SK-N-MC (cell line): ENCODE measurements around the gene CD177.
"Not testable (repeated sequence)": the region's sequence is repeated elsewhere in the genome, so short reads cannot be mapped to it uniquely, and the experiment has no call there.

Source experiments
- DNase-seq: peaks from one replicate; pipeline ENCODE4 v3.0.0-alpha.2; 2011; ENCODE audit warnings: low read depth, low spot score
- H3K27ac ChIP-seq: fragments of 200-600 bp; sonication (generic); 2 replicates; pipeline ENCODE4 v1.5.1; 2016; ENCODE audit warnings: mixed run types
- H3K36me3 ChIP-seq: fragments of 200-600 bp; sonication (generic); 2 replicates; pipeline ENCODE4 v1.6.1; 2017; ENCODE audit warnings: antibody characterized with exemption, low read length, mixed read lengths; ENCODE audit not compliant: insufficient read depth
- H3K4me3 ChIP-seq: fragments of 200-600 bp; sonication (generic); 2 replicates; pipeline ENCODE4 v1.5.1; 2016
- H3K9ac ChIP-seq: fragments of 200-600 bp; sonication (generic); 2 replicates; pipeline ENCODE4 v1.8.0; 2017; ENCODE audit warnings: mixed run types, mixed read lengths; ENCODE audit not compliant: insufficient read length
- H3K9me3 ChIP-seq: fragments of 200-600 bp; sonication (generic); 2 replicates; pipeline ENCODE4 v1.6.1; 2017; ENCODE audit warnings: low read depth, mild to moderate bottlenecking, antibody characterized with exemption, low read length, moderate library complexity, mixed read lengths
- EZH2 ChIP-seq: fragments of 200-600 bp; sonication (generic); IDR thresholded peaks from one replicate; pipeline ENCODE4 v1.6.1; 2017; ENCODE audit warnings: antibody characterized with exemption
- FOXP2 ChIP-seq: optimal IDR thresholded peaks from 2 replicates; pipeline ENCODE3; 2011; ENCODE audit warnings: mild to moderate bottlenecking, moderate library complexity; ENCODE audit not compliant: insufficient read depth; ENCODE audit errors: extremely low read length, control extremely low read depth
- POLR2AphosphoS5 ChIP-seq: IDR thresholded peaks from 2 replicates; pipeline ENCODE4 v1.6.1; 2012; ENCODE audit warnings: mild to moderate bottlenecking, low read depth, low read length, borderline replicate concordance

CD177 gene

GRCh38 chr19:43349813-43350212 is 3.7 kb upstream of the CD177 start:
- not testable (repeated sequence) for H3K9ac ChIP-seq, DNase-seq, H3K9me3 ChIP-seq, H3K4me3 ChIP-seq, H3K36me3 ChIP-seq, H3K27ac ChIP-seq

GRCh38 chr19:43351998-43352746 is 1.3 kb upstream of the CD177 start:
- H3K36me3 ChIP-seq = no peaks in the 10 kb centered on the region
- H3K9me3 ChIP-seq = no peaks in the 10 kb centered on the region
- no peak overlapping the region for H3K4me3 ChIP-seq
- no peak overlapping the region for H3K27ac ChIP-seq
- no peak for DNase-seq
- TF ChIP-seq POLR2AphosphoS5 = no peak
- no peak for TF ChIP-seq FOXP2
- no peak for TF ChIP-seq EZH2
- no peak overlapping the region for H3K9ac ChIP-seq

- Histone ChIP-seq H3K9me3 (no peaks in the 10 kb centered on the region), H3K9ac (no peak overlapping the region), H3K36me3 (no peaks in the 10 kb centered on the region), H3K4me3 (no peak overlapping the region), H3K27ac (no peak overlapping the region)
- no peak for TF ChIP-seq POLR2AphosphoS5
- TF ChIP-seq FOXP2 = no peak
- TF ChIP-seq EZH2 = no peak
- DNase-seq = no peak
Measured at GRCh38 chr19:43354305-43354627, 780 bp downstream of the CD177 start.

DNA sequence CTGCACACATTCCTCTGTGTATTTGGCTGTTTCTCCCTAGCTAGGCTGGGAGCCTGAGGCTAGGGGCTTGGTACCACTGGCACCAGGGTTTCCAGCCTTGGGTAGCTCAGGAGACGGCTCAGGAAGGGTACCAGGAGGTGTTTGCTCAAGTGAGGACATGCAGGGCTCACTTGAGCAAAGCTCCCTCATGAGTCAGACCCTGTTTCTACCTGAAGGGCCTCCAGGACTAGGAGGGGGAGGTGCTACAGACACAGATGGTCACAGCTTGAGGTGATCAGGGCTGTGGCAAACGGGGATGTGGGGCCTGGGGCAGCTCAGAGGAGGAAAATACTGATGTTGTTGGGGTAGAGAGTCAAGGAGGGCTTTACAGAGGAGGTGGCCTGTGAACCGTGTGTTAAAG is 3.3 kb downstream of the CD177 start:
- H3K36me3 ChIP-seq, DNase-seq, H3K4me3 ChIP-seq, H3K27ac ChIP-seq, H3K9ac ChIP-seq, H3K9me3 ChIP-seq: not testable (repeated sequence)

DNA sequence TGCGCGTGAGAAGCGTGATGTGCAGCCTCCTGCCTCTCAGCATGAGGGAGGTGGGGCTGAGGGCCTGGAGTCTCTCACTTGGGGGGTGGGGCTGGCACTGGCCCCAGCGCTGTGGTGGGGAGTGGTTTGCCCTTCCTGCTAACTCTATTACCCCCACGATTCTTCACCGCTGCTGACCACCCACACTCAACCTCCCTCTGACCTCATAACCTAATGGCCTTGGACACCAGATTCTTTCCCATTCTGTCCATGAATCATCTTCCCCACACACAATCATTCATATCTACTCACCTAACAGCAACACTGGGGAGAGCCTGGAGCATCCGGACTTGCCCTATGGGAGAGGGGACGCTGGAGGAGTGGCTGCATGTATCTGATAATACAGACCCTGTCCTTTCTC is 8.7 kb downstream of the CD177 start:
- Histone ChIP-seq H3K36me3 (no peaks in the 10 kb centered on the region), H3K9ac (no peak overlapping the region), H3K9me3 (no peaks in the 10 kb centered on the region), H3K27ac (no peak overlapping the region), H3K4me3 (no peak overlapping the region)
- no peak for DNase-seq
- TF ChIP-seq EZH2 (no peak), POLR2AphosphoS5 (no peak), FOXP2 (no peak)

- H3K27ac ChIP-seq = no peak overlapping the region
- no peak overlapping the region for H3K4me3 ChIP-seq
- no peak for TF ChIP-seq FOXP2
- TF ChIP-seq EZH2 = no peak
- TF ChIP-seq POLR2AphosphoS5 = no peak
- no peak for DNase-seq
- H3K36me3 ChIP-seq = no peaks in the 10 kb centered on the region
- no peaks in the 10 kb centered on the region for H3K9me3 ChIP-seq
- H3K9ac ChIP-seq = no peak overlapping the region
Measured at GRCh38 chr19:43362745-43363144, 9.3 kb downstream of the CD177 start.

DNA sequence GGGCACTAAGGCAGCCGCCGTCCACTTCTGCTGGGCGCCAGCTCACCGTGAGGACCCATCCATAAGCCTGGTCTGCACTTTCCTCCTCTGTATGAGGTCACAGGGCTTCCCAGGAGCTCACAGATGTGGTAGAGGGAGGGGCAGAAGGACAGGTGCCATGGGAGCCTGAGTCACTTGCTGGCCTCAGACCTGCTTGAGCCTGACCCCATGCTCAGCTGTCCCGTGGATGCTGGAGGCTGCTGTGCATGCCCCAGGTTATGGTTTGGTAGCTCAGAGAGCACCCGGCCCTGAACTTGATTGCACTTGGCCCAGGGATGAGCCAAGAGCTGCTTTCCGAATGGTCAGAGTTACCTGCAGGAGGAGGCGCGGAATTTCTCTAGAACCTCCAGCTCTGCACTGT is 12.2 kb downstream of the CD177 start:
- not testable (repeated sequence) for H3K4me3 ChIP-seq, H3K27ac ChIP-seq, H3K9ac ChIP-seq, H3K36me3 ChIP-seq, DNase-seq, H3K9me3 ChIP-seq

DNA sequence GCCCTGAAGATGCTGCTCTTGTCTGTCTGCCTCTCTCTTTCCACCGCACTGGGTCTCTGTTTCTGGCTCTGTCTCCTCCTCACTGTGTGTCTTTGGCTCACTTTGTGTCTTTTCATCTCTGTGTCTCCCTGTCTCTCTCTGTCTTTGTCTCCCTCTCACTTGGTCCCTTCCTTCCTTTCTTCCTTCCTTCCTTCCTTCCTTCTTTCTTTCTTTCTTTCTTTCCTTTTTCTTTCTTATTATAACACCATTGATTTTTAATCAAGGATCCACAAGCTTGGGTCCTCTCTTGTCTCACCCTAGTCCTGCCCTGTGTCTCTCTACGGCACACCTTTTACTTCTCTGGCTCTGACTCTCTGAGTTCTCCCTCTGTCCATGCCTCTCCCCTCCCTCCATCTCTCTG is 14.3 kb downstream of the CD177 start:
- Histone ChIP-seq H3K9me3 (no peaks in the 10 kb centered on the region), H3K9ac (no peak overlapping the region), H3K27ac (no peak overlapping the region), H3K4me3 (no peak overlapping the region), H3K36me3 (no peaks in the 10 kb centered on the region)
- TF ChIP-seq EZH2 (no peak), POLR2AphosphoS5 (no peak), FOXP2 (no peak)
- no peak for DNase-seq

DNA sequence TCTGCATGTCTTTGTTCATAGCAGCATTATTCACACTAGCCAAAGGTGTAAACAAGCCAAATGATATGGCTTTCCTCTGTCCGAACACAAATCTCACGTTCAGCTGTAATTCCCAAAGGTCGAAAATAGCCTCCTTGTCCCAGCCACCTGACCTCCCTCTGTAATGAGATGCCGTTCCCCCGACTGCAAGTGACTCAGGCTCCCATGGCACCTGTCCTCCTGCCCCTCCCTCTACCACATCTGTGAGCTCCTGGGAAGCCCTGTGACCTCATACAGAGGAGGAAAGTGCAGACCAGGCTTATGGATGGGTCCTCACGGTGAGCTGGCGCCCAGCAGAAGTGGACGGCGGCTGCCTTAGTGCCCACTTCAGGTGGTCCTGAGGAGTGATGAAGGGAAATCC is 15.4 kb downstream of the CD177 start:
- H3K27ac ChIP-seq, DNase-seq, H3K9ac ChIP-seq: not testable (repeated sequence)

GRCh38 chr19:43371909-43372308 is 18.4 kb downstream of the CD177 start:
- Histone ChIP-seq H3K4me3 (no peak overlapping the region), H3K27ac (no peak overlapping the region), H3K36me3 (no peaks in the 10 kb centered on the region), H3K9ac (no peak overlapping the region), H3K9me3 (no peaks in the 10 kb centered on the region)
- TF ChIP-seq FOXP2 (no peak), EZH2 (no peak), POLR2AphosphoS5 (no peak)
- DNase-seq = no peak

More for the DNA sequence above, 15.4 kb downstream of the CD177 start:
- not testable (repeated sequence) for H3K4me3 ChIP-seq, H3K36me3 ChIP-seq, H3K9me3 ChIP-seq
